Cerebellar nuclear complex (tissue), 1 donor: ENCODE data around the gene RNF212B.
"Not testable (repeated sequence)": the region's sequence is repeated elsewhere in the genome, so short reads cannot be mapped to it uniquely, and the experiment has no call there.

ENCODE experiments used
- DNase-seq, 2 experiments: peaks; one replicate each; lab custom pipeline; 2025; lab: John Stamatoyannopoulos, UW

Gene RNF212B

GRCh38 chr14:23237772-23238594, at the start of gene RNF212B:
RNF212B (plus strand) TSS chr14:23237936; CDS start chr14:23240346, 2,410 bp downstream.
- no peak for DNase-seq

- DNase-seq: no peak
Measured at GRCh38 chr14:23193432-23193831, 44.3 kb upstream of the RNF212B start.

- DNase-seq: no peak
Measured at GRCh38 chr14:23195552-23196101, 42.1 kb upstream of the RNF212B start.

- not testable (repeated sequence) for DNase-seq
Measured at GRCh38 chr14:23196487-23196886, 41.2 kb upstream of the RNF212B start.

GRCh38 chr14:23199141-23199540, 38.6 kb upstream of the RNF212B start:
- DNase-seq: not testable (repeated sequence)

GRCh38 chr14:23202001-23202400, 35.7 kb upstream of the RNF212B start:
- no peak for DNase-seq

- no peak for DNase-seq
Measured at GRCh38 chr14:23206422-23207145, 31.2 kb upstream of the RNF212B start.

- DNase-seq: no peak
Measured at GRCh38 chr14:23207146-23207540, 30.6 kb upstream of the RNF212B start.

- no peak for DNase-seq
Measured at GRCh38 chr14:23208324-23208723, 29.4 kb upstream of the RNF212B start.

- no peak for DNase-seq
Measured at GRCh38 chr14:23209651-23210423, 27.9 kb upstream of the RNF212B start.

- DNase-seq: no peak
Measured at GRCh38 chr14:23215421-23215820, 22.3 kb upstream of the RNF212B start.

GRCh38 chr14:23217032-23218020, 20.4 kb upstream of the RNF212B start:
- no peak for DNase-seq

GRCh38 chr14:23219075-23219474, 18.7 kb upstream of the RNF212B start:
- no peak for DNase-seq

GRCh38 chr14:23224958-23225357, 12.8 kb upstream of the RNF212B start:
- DNase-seq: not testable (repeated sequence)

- no peak for DNase-seq
Measured at GRCh38 chr14:23227566-23227965, 10.2 kb upstream of the RNF212B start.

GRCh38 chr14:23228812-23229211, 8.9 kb upstream of the RNF212B start:
- DNase-seq: no peak

GRCh38 chr14:23232241-23232808, 5.4 kb upstream of the RNF212B start:
- not testable (repeated sequence) for DNase-seq

- no peak for DNase-seq
Measured at GRCh38 chr14:23240661-23241060, 2.9 kb downstream of the RNF212B start.

GRCh38 chr14:23241061-23241715, 3.5 kb downstream of the RNF212B start:
- DNase-seq: not testable (repeated sequence)

- no peak for DNase-seq
Measured at GRCh38 chr14:23242076-23242475, 4.3 kb downstream of the RNF212B start.
